HG03571 (cell line): ENCODE data around the gene IFIT1.

Experiments
- ATAC-seq: cut with Tn5 transposase; IDR thresholded peaks from one replicate; pipeline ENCODE4 v1.9.1; 2021; ENCODE audit not compliant: unreplicated experiment

Gene IFIT1, protein sequence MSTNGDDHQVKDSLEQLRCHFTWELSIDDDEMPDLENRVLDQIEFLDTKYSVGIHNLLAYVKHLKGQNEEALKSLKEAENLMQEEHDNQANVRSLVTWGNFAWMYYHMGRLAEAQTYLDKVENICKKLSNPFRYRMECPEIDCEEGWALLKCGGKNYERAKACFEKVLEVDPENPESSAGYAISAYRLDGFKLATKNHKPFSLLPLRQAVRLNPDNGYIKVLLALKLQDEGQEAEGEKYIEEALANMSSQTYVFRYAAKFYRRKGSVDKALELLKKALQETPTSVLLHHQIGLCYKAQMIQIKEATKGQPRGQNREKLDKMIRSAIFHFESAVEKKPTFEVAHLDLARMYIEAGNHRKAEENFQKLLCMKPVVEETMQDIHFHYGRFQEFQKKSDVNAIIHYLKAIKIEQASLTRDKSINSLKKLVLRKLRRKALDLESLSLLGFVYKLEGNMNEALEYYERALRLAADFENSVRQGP

GRCh38 chr10:89391907-89392756, at the start of gene IFIT1:
Gene IFIT1 (plus strand): TSS chr10:89392623. CDS start chr10:89392713, 90 bp downstream.
- peak; percentile 73 for ATAC-seq

GRCh38 chr10:89343089-89343767, 49.2 kb upstream of the IFIT1 start:
- no peak for ATAC-seq

DNA sequence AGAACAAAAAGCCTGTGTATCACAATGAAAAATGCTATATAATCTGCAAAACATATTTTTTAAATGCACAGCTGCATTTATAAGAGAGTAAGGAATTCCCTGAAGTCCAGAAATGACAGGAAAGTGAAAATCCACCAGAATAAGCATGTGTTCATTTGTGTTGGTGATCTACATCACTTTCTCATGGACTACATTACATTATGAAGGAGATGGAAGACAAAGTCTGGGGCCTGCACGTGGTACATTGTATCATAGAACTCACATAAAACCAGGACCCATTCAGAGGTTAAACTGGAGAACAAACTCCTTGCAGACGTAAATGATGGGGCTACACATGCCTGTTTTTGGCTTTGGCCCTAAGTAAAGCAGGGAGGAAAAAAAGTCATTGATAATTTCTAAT, 48.3 kb upstream of the IFIT1 start:
- no peak for ATAC-seq

GRCh38 chr10:89345367-89346000, 46.9 kb upstream of the IFIT1 start:
- no peak for ATAC-seq

- ATAC-seq: no peak
Measured at GRCh38 chr10:89346405-89347254, 45.8 kb upstream of the IFIT1 start.

DNA sequence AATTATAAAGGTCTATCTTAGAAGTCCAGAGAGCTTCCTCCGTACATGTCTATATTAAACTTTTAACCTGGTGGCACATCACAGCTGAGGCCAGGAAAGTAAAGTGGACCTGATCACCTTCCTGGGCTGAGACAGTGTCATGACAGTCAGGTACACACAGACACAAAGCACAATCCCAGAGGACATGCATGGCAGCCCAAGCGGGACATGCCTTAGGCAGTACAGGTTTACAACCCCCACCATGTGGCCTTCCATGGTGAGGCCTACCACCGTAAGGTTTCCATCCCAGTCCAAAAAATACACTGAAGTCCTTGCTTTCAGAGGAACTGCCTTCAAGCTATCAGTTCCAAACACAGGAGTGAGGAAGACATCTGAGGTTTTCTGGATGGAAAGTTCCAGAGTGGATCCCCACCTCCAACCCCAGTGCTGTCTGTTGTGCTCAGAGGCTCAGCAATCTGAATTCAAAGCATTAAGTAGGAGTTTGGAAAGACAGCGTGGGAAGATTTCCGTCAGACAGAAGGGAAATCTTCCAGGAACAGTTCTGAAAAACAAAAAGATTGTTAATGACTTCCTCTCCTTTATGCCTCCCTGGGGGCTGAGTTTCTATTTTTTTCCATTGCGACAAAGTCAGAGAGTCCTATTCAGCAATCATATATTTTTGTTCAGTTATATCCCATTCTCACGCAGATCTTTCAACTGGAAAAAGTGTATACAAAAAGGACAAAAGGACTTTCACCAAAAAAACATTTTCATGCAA, 44.5 kb upstream of the IFIT1 start:
- ATAC-seq: no peak

GRCh38 chr10:89348481-89348880, 43.9 kb upstream of the IFIT1 start:
- ATAC-seq: no peak

GRCh38 chr10:89348975-89349374, 43.4 kb upstream of the IFIT1 start:
- no peak for ATAC-seq

- ATAC-seq: peak; percentile 30
Measured at GRCh38 chr10:89350631-89351315, 41.6 kb upstream of the IFIT1 start.

- ATAC-seq: peak; percentile 76
Measured at GRCh38 chr10:89351412-89351779, 41.0 kb upstream of the IFIT1 start.

DNA sequence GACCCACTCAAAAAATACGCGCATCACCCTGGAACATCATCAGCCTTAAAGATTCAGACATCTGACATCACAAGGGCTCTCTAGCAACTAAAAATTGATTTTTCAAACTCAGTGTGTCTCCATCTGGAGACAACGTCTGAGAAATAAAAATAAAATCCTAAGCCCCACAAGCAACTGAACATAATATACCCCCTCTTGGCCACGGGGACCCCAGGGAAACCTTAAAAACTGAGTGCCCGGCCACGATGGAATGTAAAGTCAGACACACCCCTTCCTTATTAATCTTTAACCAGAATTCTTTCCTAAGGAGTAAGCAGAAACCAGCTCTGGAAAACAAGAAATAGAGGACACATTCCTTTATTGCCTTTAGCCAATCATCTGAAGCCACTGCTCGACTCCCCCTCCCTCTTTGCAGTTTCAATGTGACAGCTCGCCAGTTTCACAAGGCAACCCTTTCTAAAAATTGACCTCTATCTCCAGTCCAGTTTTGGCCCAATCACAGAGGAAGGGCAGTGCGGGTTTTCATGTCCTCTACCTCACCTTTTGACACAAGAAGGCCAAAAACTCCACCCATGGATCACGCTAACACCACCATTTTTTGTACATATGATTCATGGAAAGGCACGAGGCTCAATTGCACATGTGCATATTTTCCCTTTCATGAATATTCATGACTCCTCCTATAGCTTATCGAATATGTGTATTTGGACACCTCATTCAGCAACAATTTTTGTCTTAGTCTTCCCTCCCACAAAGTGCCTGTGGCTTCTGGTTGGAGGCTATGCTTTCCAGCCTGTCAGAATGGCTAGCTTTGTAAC, 40.4 kb upstream of the IFIT1 start:
- no peak for ATAC-seq

GRCh38 chr10:89352802-89353201, 39.6 kb upstream of the IFIT1 start:
- ATAC-seq: no peak

GRCh38 chr10:89355394-89355931, 37.0 kb upstream of the IFIT1 start:
- ATAC-seq: no peak

DNA sequence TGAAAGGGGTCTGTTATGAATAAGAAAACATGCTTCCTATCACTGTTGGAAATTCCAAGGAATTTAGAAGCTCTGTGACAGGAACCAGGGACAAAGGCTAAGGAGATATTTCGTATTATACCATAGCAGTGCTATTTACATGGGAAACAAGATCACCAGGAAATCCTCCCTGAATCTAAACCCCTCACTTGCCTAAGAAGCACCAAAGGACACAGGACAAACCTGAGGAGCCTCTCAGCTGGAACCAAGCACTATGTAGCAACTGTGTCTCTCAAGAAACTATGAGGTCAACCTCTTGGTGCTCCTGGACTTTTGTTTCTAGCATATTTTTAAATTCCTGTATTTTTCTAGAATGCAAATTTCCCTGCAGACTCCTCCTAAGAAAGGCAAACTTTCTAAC, 35.3 kb upstream of the IFIT1 start:
- no peak for ATAC-seq

GRCh38 chr10:89357975-89358374, 34.4 kb upstream of the IFIT1 start:
- no peak for ATAC-seq

DNA sequence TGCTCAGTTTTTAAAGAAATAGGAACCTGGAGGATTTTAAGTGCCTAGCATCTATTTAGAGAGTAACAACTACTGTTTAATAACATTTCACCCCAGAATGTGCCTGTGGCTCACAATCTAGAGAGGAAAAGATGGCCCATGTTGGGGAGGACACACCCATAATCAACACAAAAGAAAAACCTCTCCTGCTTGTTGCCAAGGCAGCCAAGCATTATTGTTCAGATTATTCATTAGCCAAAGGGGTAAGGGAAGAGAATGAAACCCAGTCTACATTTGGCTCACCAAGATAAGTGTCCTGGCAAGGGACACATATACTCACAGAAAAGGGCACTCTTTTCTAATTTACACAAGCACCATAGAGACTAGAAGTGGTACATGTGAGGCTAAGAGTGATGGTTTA, 32.3 kb upstream of the IFIT1 start:
- ATAC-seq: no peak

DNA sequence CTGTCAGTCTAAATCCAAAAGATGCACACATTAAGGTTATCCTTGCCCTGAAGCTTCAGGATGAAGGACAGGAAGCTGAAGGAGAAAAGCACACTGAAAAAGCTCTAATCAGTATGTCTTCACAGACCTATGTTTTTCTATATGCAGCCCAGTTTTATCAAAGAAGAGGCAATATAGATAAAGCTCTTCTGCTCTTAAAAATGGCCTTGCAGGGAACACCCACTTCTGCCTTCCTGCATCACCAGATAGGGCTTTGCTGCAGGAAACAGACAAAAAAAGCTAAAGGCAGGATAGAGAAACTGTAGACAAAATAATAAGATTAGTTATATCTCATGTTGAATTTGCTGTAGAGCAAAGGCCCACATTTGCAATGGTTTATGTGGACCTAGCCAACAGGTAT, 29.5 kb upstream of the IFIT1 start:
- ATAC-seq: no peak
